K562 (cell line): Measurements from ENCODE around the gene RERE. TPM values are rescaled to one million over a fixed set of nuclear protein-coding genes. Genes with fewer than 3 reads are reported as not detected.

Experiments
- BCL6 ChIP-seq: fragments of 250-450 bp; sonication (Bioruptor Pico); IDR thresholded peaks from 2 replicates; pipeline ENCODE4 v1.4.0; 2020
- BRD9 ChIP-seq: fragments of 450-650 bp; IDR thresholded peaks from 2 replicates; pipeline ENCODE4 v1.6.1; 2018; ENCODE audit warnings: low read depth; ENCODE audit not compliant: partially characterized antibody
- DDX20 ChIP-seq: fragments of 450-650 bp; IDR thresholded peaks from 2 replicates; pipeline ENCODE4 v1.6.1; 2016; ENCODE audit warnings: missing genetic modification characterization, low read depth, mild to moderate bottlenecking, missing compliant biosample characterization, moderate library complexity
- KHSRP ChIP-seq: fragments of 450-650 bp; IDR thresholded peaks from 2 replicates; pipeline ENCODE4 v1.6.1; 2017
- MEF2D ChIP-seq: conservative IDR thresholded peaks from 2 replicates; pipeline ENCODE4 v1.6.1; 2016; ENCODE audit warnings: low read depth, missing genetic modification characterization, missing compliant biosample characterization
- RAD21 ChIP-seq, 2 experiments: fragments of 250-450 bp in 1 of 2; fragments of 450-650 bp in 1 of 2; sonication (Bioruptor Pico) in 1 of 2; formaldehyde crosslinking in 1 of 2; IDR thresholded peaks in 1 of 2; conservative IDR thresholded peaks in 1 of 2; 2 replicates each; pipeline versions ENCODE4 v1.4.0 to v1.8.0; 2020 to 2022; ENCODE audit warnings: mild to moderate bottlenecking in 2 of 2, moderate library complexity in 1 of 2
- SP1 ChIP-seq: sonication (generic); formaldehyde crosslinking; IDR thresholded peaks from 2 replicates; pipeline ENCODE4 v1.8.1; 2022; ENCODE audit warnings: mild to moderate bottlenecking, missing genetic modification reagents
- TCF3 ChIP-seq: sonication (generic); formaldehyde crosslinking; IDR thresholded peaks from 2 replicates; pipeline ENCODE4 v1.4.0; 2020; ENCODE audit warnings: mild to moderate bottlenecking, missing genetic modification reagents
- ZNF764 ChIP-seq: fragments of 250-450 bp; sonication (Bioruptor Pico); IDR thresholded peaks from 2 replicates; pipeline ENCODE4 v1.4.0; 2020; ENCODE audit warnings: low read depth, mild to moderate bottlenecking, moderate library complexity
- ZNF79 ChIP-seq: fragments of 250-450 bp; sonication (Bioruptor Pico); IDR thresholded peaks from 2 replicates; pipeline ENCODE4 v1.4.0; 2020; ENCODE audit warnings: low read depth, mild to moderate bottlenecking, moderate library complexity
- ZSCAN29 ChIP-seq: fragments of 450-650 bp; IDR thresholded peaks from 2 replicates; pipeline ENCODE4 v1.6.1; 2017
- polyA plus RNA-seq, 8 experiments: library from polyadenylated mRNA; depleted of rRNA in 4 of 8; stranded (reverse) in 5 of 8; unstranded in 3 of 8; fragments of >200 nt; fragmentation: Nextera tagmentation in 2 of 8; fragmentation: Illumina TruSeq in 1 of 8; extraction: Ambion mirVana in 2 of 8; extraction: Trizol in 1 of 8; gene quantifications; 2 replicates each; pipeline versions ENCODE4 v1.2.1 to v1.2.3, GENCODE V29; 2011 to 2014; ENCODE audit warnings: inconsistent platforms in 1 of 8, missing spikeins in 1 of 8
- total RNA-seq, 7 experiments: library from RNA; depleted of rRNA in 6 of 7; stranded (reverse); fragments of >200 nt in 6 of 7; fragmentation: Illumina TruSeq in 2 of 7; extraction: Trizol in 2 of 7; gene quantifications; 2 replicates each; pipeline versions ENCODE4 v1.2.1 to v1.2.3, GENCODE V29; 2011 to 2021; ENCODE audit warnings: low replicate concordance in 1 of 7
- TF ChIP-seq, protein P1 (sequence below), 3 experiments: fragments of 200-800 bp in 1 of 3; fragments of 250-450 bp in 1 of 3; fragments of 450-650 bp in 1 of 3; sonication (Bioruptor Pico) in 1 of 3; sonication (Bioruptor generic) in 1 of 3; formaldehyde crosslinking in 1 of 3; IDR thresholded peaks; 2 replicates each; pipeline versions ENCODE4 v1.6.1 to v1.8.0; 2016 to 2022; ENCODE audit warnings: mild to moderate bottlenecking in 2 of 3, missing genetic modification characterization in 2 of 3, missing compliant biosample characterization in 1 of 3, moderate library complexity in 1 of 3
- TF ChIP-seq, protein P2 (sequence below): sonication (generic); formaldehyde crosslinking; IDR thresholded peaks from 2 replicates; pipeline ENCODE4 v1.4.0; 2020; ENCODE audit warnings: mild to moderate bottlenecking, missing genetic modification reagents
- TF ChIP-seq, protein P3 (sequence below): fragments of 250-450 bp; sonication (Bioruptor Pico); IDR thresholded peaks from 2 replicates; pipeline ENCODE4 v1.4.0; 2020; ENCODE audit warnings: mild to moderate bottlenecking, moderate library complexity

The RERE gene
- total and polyA plus RNA-seq, 9 of the 15 experiments (the other 6 are each of a cell fraction or from before 2014, with no cell fraction given) = 3.0 to 51.5 (median 13.4) TPM

DNA sequence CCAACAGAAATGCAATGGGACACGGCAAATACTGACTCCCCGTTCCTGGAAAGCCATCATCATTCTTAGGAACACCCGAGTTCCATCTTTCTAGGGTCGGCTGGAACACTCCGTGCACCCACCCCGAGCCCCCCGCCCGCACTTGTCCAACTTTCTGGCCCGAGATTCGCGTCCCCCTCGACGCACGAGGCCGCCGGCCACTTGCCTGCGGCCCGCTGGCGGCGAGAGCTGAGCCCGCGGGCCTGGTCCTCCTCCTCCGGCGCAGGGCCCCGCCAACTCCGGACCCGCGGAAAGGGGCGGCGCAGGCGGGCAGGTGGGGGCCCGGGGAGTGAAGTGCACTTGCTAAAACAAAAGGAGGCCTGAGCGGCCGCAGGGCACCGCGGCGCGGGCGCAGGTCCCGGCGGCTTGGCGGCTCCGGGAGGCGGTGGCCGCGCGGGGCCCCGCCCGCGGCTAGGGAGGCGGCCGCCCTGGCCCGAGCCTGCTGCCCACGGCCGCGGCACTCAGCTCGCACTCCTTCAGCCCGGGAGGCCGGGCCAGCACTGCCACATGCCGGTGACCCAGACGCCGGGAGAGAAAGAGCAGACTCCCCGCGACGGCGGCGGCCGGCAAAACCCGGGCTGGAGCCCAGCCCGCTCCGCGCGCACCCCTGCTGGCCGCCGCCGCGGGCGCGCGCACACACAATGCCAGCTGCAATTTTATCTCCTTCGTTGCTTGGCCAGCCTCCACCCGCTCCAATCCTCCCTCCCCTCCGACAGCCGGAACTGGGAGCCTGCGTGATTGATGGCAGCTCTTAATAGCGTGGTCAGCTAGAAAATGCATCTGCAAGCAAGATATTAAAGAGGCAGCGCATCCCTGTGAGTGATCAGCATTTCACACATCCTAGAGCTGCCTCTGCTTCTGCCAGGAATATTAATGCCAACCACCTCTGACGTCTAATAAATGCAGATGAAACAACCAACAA, 114.3 kb downstream of the RERE start (continued):
- TF ChIP-seq, protein P1, sequence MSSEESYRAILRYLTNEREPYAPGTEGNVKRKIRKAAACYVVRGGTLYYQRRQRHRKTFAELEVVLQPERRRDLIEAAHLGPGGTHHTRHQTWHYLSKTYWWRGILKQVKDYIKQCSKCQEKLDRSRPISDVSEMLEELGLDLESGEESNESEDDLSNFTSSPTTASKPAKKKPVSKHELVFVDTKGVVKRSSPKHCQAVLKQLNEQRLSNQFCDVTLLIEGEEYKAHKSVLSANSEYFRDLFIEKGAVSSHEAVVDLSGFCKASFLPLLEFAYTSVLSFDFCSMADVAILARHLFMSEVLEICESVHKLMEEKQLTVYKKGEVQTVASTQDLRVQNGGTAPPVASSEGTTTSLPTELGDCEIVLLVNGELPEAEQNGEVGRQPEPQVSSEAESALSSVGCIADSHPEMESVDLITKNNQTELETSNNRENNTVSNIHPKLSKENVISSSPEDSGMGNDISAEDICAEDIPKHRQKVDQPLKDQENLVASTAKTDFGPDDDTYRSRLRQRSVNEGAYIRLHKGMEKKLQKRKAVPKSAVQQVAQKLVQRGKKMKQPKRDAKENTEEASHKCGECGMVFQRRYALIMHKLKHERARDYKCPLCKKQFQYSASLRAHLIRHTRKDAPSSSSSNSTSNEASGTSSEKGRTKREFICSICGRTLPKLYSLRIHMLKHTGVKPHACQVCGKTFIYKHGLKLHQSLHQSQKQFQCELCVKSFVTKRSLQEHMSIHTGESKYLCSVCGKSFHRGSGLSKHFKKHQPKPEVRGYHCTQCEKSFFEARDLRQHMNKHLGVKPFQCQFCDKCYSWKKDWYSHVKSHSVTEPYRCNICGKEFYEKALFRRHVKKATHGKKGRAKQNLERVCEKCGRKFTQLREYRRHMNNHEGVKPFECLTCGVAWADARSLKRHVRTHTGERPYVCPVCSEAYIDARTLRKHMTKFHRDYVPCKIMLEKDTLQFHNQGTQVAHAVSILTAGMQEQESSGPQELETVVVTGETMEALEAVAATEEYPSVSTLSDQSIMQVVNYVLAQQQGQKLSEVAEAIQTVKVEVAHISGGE (CRISPR knock-in tag; IDR thresholded peaks at IDR 0.05) = peak in 1 of 3 experiments; percentile 80; a peak in 2 of 6 replicates
- no peak for TF ChIP-seq ZNF764 (CRISPR knock-in tag)
- no peak for TF ChIP-seq BRD9
- TF ChIP-seq, protein P2, sequence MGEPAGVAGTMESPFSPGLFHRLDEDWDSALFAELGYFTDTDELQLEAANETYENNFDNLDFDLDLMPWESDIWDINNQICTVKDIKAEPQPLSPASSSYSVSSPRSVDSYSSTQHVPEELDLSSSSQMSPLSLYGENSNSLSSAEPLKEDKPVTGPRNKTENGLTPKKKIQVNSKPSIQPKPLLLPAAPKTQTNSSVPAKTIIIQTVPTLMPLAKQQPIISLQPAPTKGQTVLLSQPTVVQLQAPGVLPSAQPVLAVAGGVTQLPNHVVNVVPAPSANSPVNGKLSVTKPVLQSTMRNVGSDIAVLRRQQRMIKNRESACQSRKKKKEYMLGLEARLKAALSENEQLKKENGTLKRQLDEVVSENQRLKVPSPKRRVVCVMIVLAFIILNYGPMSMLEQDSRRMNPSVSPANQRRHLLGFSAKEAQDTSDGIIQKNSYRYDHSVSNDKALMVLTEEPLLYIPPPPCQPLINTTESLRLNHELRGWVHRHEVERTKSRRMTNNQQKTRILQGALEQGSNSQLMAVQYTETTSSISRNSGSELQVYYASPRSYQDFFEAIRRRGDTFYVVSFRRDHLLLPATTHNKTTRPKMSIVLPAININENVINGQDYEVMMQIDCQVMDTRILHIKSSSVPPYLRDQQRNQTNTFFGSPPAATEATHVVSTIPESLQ = 0 out of 2 replicates have a peak, but pooled peaks have one; percentile 33
- no peak for TF ChIP-seq BCL6
- TF ChIP-seq RAD21 (CRISPR knock-in tag; conservative IDR thresholded peaks at IDR 0.05 in 1 of 2, IDR thresholded peaks at IDR 0.05 in 1 of 2) = peak; percentile 33 to 59; a peak in 3 of 4 replicates
- TF ChIP-seq TCF3 (CRISPR knock-in tag) = peak; percentile 75
- peak; percentile 54; the same call in 1 of the 2 replicates for TF ChIP-seq ZSCAN29
- TF ChIP-seq DDX20 (tag) = no peak
- no peak for TF ChIP-seq ZNF79
- TF ChIP-seq KHSRP = no peak
- no peak for TF ChIP-seq SP1 (CRISPR knock-in tag)
- no peak for TF ChIP-seq MEF2D
- TF ChIP-seq, protein P3, sequence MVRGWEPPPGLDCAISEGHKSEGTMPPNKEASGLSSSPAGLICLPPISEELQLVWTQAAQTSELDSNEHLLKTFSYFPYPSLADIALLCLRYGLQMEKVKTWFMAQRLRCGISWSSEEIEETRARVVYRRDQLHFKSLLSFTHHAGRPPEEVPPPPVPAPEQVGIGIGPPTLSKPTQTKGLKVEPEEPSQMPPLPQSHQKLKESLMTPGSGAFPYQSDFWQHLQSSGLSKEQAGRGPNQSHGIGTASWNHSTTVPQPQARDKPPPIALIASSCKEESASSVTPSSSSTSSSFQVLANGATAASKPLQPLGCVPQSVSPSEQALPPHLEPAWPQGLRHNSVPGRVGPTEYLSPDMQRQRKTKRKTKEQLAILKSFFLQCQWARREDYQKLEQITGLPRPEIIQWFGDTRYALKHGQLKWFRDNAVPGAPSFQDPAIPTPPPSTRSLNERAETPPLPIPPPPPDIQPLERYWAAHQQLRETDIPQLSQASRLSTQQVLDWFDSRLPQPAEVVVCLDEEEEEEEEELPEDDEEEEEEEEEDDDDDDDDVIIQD = no peak
